ENCODE data around the gene C11orf21.

DNA sequence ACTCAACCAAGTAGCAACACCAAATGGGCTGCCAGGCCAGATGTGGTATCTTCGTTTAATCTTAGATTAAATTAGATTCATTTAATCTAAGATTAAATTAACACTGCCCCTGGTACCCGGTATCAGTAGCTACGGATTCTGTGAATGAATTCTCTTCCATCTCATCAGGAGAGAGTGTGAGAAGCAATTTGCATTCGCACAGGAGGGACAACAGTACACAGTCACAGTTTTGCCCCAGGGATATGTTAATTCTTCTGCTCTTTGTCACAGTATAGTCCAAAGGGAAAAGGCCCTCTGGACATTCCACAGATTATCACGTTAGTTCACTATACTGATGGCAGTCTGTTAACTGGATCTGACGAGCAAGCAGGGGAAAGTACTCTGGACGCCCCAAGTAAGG lies 54.2 kb downstream of the C11orf21 start:
- TF ChIP-seq POLR2A (IDR thresholded peaks at IDR 0.05) (no peak), POLR2AphosphoS5 (IDR thresholded peaks at IDR 0.05) (no peak), EP300 (IDR thresholded peaks at IDR 0.05) (no peak)
- TF ChIP-seq, protein P1, sequence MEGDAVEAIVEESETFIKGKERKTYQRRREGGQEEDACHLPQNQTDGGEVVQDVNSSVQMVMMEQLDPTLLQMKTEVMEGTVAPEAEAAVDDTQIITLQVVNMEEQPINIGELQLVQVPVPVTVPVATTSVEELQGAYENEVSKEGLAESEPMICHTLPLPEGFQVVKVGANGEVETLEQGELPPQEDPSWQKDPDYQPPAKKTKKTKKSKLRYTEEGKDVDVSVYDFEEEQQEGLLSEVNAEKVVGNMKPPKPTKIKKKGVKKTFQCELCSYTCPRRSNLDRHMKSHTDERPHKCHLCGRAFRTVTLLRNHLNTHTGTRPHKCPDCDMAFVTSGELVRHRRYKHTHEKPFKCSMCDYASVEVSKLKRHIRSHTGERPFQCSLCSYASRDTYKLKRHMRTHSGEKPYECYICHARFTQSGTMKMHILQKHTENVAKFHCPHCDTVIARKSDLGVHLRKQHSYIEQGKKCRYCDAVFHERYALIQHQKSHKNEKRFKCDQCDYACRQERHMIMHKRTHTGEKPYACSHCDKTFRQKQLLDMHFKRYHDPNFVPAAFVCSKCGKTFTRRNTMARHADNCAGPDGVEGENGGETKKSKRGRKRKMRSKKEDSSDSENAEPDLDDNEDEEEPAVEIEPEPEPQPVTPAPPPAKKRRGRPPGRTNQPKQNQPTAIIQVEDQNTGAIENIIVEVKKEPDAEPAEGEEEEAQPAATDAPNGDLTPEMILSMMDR (IDR thresholded peaks at IDR 0.05), result no peak
